ENCODE results near the gene TECPR2. TPM values are rescaled to one million over a fixed set of nuclear protein-coding genes. Genes with fewer than 3 reads are reported as not detected.

Gene TECPR2
- total RNA-seq, 1 donor from 2014 or later, result 12.0 TPM

DNA sequence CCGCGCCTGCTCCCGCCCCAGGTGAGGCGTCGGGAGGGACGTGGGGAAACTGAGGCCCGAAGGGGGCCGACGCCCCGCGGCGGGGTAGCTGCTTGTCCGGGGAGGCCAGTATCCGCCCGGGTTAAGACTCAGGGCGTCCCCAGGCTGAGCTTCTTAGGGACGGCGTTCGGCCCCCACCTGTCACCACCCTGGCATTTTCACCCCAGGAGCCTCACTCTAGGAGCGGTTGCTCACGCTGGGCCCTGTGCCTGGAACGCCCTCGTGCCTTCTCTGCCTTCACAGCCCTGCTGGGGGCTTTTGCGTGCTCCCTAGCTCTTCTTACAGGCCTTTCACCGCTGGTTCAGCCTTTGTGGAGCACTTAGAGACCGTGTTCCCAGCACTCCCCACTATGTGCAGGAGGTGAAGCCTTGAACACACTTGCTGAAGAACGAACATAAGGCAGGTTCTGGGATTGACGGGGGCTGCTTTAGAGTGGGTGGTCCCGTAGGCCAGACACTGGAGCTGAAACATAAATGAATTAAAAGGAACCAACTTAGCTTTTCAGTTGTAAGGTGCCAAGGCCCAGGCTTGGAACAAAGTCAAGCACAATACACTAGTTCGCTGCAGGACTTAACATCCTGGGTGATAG, 42.6 kb upstream of the TECPR2 start:
- no peaks in the 10 kb centered on the region for H3K36me3 ChIP-seq
- no peaks in the 10 kb centered on the region for H3K9me3 ChIP-seq
- intact Hi-C loops (cut with DNase I), result no loop called here
- peak overlapping the region; percentile 98 for H3K27ac ChIP-seq
- peaks cover 43% of the 10 kb centered on the region for H3K4me1 ChIP-seq
- peak overlapping the region; percentile 73 to 80 for H3K4me3 ChIP-seq
- TF ChIP-seq POLR2A (IDR thresholded peaks at IDR 0.05) (no peak), POLR2AphosphoS5 (IDR thresholded peaks at IDR 0.05; ENCODE audit: insufficient read depth in 1 of 2, low read depth in 1 of 2) (no peak)
- TF ChIP-seq, protein P1, sequence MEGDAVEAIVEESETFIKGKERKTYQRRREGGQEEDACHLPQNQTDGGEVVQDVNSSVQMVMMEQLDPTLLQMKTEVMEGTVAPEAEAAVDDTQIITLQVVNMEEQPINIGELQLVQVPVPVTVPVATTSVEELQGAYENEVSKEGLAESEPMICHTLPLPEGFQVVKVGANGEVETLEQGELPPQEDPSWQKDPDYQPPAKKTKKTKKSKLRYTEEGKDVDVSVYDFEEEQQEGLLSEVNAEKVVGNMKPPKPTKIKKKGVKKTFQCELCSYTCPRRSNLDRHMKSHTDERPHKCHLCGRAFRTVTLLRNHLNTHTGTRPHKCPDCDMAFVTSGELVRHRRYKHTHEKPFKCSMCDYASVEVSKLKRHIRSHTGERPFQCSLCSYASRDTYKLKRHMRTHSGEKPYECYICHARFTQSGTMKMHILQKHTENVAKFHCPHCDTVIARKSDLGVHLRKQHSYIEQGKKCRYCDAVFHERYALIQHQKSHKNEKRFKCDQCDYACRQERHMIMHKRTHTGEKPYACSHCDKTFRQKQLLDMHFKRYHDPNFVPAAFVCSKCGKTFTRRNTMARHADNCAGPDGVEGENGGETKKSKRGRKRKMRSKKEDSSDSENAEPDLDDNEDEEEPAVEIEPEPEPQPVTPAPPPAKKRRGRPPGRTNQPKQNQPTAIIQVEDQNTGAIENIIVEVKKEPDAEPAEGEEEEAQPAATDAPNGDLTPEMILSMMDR (IDR thresholded peaks at IDR 0.05), result no peak
- no peak for DNase-seq (ENCODE audit: extremely low spot score in 2 of 2)
- H3K27me3 ChIP-seq, result no peaks in the 10 kb centered on the region

DNA sequence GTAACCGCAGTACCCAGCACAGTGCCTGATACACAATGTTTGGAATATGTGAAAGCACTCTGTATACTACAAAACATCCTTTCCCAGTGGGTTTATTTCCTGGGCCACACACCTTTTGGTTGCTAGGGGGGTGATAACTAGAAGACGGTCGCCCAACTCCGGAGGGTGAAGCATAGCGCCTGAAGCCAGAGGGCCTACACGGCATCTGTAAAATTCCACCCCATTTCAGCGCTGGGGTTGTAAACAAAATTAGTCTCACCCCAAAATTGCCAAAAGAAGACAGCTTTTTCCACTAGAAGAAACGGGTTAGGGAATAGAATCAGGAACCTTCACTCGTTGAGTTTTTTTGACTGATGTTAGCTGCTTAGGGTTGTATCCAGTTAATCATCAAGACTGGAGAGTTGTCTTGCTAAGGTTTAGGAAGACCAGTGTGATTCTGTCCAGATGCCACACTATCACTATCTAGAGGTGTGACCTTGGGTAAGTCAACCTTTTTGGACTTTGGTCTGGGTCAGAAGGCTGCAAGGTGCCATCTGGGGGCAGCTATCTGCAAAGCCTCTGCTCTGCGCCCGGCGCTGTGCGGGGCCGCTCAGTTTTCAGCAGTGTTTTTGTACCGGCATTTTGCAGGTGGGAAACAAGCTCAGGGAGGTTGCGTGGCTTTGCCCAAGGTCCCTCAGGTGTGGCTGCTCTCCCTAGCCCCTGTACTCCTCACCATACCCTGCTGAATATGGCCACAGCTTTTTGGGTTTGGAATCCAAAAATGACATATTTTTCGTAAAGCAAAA, 41.9 kb upstream of the TECPR2 start:
- Histone ChIP-seq H3K27ac (peak overlapping the region; percentile 98), H3K27me3 (no peaks in the 10 kb centered on the region), H3K9me3 (no peaks in the 10 kb centered on the region), H3K4me3 (peak overlapping the region; percentile 73 to 80), H3K4me1 (peaks cover 42% of the 10 kb centered on the region), H3K36me3 (no peaks in the 10 kb centered on the region)
- TF ChIP-seq POLR2AphosphoS5 (IDR thresholded peaks at IDR 0.05; ENCODE audit: insufficient read depth in 1 of 2, low read depth in 1 of 2) (no peak), POLR2A (IDR thresholded peaks at IDR 0.05) (no peak)
- TF ChIP-seq, protein P1 (IDR thresholded peaks at IDR 0.05), result no peak
- DNase-seq (ENCODE audit: extremely low spot score in 2 of 2), result no peak
- intact Hi-C loops (cut with DNase I), result no loop called here

DNA sequence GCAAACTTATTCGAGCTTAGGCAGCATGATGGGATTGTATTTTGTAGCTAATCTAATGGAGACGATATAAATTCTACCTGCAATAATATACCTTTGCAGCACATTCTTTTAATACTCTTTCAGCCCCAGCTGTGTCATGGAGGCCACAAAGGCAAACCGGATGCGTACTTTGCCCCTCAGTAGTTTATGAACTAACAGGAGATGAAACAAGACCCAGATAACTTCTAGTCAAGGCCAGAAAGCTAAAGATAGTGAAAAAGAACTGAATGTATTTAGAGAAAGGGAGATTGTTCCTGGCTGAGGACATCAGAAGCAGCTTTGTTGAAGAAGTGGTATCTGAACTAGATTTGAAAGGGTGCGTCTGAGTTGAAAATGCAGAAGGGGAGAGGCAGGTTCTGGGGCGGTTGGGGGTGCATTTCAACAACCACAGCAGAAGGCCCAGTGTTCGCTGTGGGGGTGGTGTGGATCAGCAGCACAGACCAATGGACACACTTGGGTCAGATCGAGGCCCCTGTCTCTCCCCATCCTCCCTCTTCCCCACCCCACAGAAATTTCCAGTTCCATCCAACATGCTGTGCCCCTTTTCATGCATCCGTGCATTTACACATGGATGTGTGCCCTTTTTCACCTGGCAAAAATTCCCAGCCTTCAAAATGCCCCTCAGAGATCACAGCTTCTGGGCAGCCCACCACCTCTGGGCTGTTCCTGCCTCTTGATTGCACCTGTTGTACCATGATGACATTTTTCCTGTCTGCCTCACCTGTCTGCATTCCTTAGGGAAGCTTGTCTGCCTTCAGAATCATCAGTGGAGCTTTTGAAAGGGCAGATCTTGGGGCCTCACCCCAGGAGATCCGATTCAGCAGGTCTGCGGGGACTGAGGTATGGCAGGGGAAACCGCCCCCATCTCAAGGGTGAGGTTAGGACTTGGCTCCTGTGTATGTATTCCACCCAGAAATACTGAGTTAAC, 41.0 kb upstream of the TECPR2 start:
- intact Hi-C loops (cut with DNase I), result no loop called here
- TF ChIP-seq POLR2AphosphoS5 (IDR thresholded peaks at IDR 0.05; ENCODE audit: insufficient read depth in 1 of 2, low read depth in 1 of 2) (no peak), POLR2A (IDR thresholded peaks at IDR 0.05) (no peak)
- TF ChIP-seq, protein P1 (IDR thresholded peaks at IDR 0.05), result no peak
- Histone ChIP-seq H3K4me1 (peaks cover 34% of the 10 kb centered on the region), H3K36me3 (no peaks in the 10 kb centered on the region), H3K27ac (no peak overlapping the region), H3K9me3 (no peaks in the 10 kb centered on the region), H3K27me3 (no peaks in the 10 kb centered on the region), H3K4me3 (no peak overlapping the region)
- no peak for DNase-seq (ENCODE audit: extremely low spot score in 2 of 2)

DNA sequence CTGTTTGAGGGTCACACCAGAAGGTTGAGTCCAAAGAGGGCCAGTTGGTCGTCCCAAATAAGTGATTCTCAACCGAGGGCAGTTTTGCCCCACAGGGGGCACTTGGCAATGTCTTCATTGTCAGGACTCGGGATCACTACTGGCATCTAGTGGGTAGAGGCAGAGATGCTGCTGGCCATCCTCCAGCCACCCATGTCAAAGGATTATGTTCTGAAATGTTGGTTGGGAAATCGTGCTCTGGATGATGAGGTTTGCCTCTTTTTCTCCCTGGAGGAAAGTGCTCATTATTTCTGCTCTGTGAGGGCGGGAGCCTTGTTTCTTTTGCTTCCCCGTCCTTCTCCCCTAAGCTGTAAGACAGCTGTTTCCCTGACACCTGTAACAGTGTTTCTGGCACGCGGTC, 39.6 kb upstream of the TECPR2 start:
- Histone ChIP-seq H3K27me3 (no peaks in the 10 kb centered on the region), H3K4me3 (no peak overlapping the region), H3K9me3 (no peaks in the 10 kb centered on the region), H3K36me3 (no peaks in the 10 kb centered on the region), H3K4me1 (peaks cover 28% of the 10 kb centered on the region), H3K27ac (peak overlapping the region; percentile 9)
- DNase-seq (ENCODE audit: extremely low spot score in 2 of 2), result no peak
- intact Hi-C loops (cut with DNase I), result no loop called here
- TF ChIP-seq POLR2AphosphoS5 (IDR thresholded peaks at IDR 0.05; ENCODE audit: insufficient read depth in 1 of 2, low read depth in 1 of 2), result peak in 1 of 2 donors; percentile 49
- TF ChIP-seq, protein P1 (IDR thresholded peaks at IDR 0.05), result no peak
